GM18907 (cell line): Measurements from ENCODE around the gene IL1R1.

Experiments
- ATAC-seq: cut with Tn5 transposase; IDR thresholded peaks from one replicate; pipeline ENCODE4 v1.9.1; 2021; ENCODE audit warnings: mild to moderate bottlenecking, moderate library complexity; ENCODE audit not compliant: unreplicated experiment

Gene IL1R1

DNA sequence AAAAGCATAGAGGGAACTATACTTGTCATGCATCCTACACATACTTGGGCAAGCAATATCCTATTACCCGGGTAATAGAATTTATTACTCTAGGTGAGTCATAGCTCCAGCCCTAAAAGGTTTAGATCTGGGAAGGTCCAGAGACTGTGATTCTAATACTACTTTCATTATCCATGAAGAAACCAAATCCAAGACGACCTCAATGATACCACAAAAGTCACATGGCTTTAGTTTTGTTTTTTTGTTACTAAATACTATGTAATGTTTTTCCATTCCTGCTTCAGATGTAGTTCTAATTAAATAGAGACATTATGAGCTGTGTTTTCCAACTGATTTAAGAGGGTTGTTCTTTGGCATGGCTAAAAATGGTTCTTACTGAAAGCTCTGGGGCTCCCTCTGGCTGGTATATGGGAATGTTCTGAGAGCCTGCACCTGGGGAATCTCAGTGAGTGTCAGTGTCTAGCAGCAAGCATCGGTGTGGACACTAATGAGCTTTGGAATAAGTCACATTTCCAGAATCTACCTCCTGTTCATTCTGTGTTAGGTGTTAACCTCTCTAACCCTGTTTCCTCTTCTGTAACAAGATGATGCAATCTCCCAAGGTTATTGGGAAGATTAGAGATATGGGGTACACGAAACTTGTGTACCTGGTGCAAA is 23.8 kb downstream of the IL1R1 start:
- no peak for ATAC-seq

- no peak for ATAC-seq
Observed at GRCh38 chr2:102168026-102168771, 25.7 kb downstream of the IL1R1 start.

DNA sequence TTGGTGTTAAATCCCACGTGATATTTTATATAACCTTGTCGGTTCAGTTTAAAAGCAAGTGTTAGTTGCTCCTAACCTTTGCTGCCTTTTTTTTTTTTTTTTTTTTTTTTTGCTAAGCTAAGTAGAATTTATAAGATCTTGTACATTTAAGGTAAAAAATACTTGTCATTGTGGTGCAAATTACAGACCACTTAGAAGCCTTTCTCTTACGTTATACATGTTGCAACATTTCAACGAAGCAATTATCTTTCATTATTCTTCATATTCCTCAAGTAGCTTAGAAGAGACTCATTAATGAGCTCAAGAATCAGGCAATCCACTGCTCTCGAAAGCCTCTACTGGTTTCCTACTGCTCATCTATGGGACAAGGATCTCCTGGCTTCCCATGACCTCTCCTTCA is 29.4 kb downstream of the IL1R1 start:
- ATAC-seq = no peak

GRCh38 chr2:102172745-102173144 is 30.2 kb downstream of the IL1R1 start:
- no peak for ATAC-seq

GRCh38 chr2:102176172-102176571 is 33.6 kb downstream of the IL1R1 start:
- ATAC-seq = no peak

GRCh38 chr2:102177814-102178478 is 35.4 kb downstream of the IL1R1 start:
- ATAC-seq = no peak

- no peak for ATAC-seq
Observed at GRCh38 chr2:102179061-102179460, 36.5 kb downstream of the IL1R1 start.

DNA sequence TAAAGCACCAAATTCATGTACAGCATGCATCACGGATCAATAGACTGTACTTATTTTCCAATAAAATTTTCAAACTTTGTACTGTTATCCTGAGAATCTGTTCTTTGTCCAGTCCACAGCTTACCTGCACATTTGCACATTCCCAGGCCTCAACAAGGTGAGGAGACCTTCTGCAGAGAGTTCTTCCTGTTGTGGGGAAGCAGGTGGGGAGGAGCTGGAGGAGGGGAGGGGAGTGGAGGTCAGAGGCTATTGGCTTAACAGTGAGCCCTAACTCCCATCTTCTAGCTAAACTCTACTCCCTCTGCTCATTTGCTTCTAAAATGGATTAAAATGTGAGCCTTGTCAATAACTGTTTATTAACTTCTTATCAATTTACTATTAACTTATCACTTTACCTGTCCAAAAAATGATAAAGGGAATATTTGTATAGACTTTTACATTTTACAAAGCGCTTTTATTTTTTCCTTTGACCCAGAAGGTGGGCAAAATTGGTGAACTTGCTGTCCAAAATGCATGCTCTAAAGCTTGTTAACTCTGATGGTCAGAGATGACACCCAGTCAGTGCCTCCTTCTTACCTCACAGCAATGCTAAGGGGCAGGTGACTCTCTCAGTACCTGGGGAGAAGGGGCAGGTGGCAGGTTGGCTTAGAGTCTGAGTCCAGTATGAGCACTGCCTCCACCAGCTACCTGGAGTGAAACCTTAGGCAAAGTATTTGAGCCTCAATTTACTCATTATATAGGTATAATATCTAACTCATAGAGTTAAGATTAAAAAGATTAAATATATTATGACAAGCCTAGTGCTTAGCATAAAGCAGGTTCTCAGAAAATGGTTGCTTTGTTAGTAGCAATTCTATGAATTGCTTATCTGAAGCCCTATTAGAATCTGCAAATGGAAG is 37.5 kb downstream of the IL1R1 start:
- ATAC-seq = no peak

DNA sequence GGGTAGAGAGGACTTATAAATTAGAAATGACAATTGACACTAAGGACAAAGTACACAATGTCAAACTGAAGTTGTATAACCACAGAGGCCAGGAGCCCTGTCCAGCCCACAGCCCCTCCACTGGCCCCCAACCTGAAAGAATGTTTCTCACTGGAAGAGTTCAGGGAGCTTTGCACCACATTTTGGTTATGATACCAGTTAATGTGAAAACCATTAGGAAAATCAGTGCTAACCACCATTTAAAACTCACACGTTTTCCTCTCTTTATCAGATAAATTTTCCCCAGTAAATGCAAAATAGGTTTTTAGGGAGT is 38.1 kb downstream of the IL1R1 start:
- no peak for ATAC-seq

DNA sequence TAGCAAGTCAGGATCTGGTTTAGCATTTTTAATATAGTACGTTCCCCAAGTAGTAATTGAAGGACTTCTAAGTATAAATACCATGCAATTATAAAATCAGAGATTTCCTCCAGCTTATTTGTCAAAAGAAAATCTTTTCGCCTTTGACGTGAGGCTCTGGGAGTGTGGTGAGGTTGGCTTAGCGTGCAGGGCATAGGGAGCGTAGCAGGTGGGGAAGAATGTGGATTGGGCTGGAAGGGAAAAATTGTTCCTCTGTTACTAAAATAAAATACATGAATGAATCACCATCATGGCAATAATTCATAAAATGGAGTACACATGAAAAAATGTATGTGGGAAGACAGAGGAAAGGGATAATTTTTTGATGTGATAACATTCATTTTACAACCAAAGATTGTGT is 38.8 kb downstream of the IL1R1 start:
- ATAC-seq = no peak

GRCh38 chr2:102181919-102182635 is 39.5 kb downstream of the IL1R1 start:
- ATAC-seq = no peak

GRCh38 chr2:102184018-102184417 is 41.5 kb downstream of the IL1R1 start:
- ATAC-seq = no peak

DNA sequence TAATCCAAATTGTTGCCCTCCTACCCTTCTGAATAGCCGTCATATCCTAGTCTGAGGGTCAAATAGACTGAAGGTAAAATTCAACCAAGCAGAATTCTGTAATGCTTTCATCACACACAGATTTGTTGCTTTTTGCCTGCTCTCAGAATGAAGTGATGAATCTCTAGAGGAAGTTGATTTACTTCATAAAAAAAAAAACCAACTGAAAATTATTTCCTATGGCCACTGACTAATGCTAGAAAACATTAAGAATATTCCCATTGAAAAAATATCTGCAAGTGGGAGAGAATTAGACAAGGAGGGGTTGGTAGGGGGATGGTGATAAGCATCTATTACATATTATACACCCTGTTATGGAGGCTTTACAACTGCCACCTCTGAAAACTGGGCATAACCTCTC is 42.0 kb downstream of the IL1R1 start:
- ATAC-seq = no peak

DNA sequence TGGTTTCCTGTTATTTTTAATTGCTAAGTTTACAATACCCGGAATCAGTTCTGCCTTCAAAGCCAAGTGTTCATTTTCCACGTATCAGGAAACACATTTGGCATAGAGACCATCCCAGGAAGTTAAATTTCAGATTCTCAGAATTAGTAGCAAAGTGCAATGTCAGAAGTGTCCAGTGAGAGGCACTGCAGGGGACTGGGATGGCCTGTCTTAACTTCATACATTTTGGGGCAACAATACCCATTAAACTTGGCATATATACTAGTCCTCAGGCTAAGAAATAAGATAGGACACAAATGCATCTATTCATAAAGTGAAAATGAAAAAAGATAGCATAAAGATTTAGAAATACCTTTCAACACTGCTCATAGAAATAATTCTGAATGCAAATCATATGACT is 42.8 kb downstream of the IL1R1 start:
- no peak for ATAC-seq

DNA sequence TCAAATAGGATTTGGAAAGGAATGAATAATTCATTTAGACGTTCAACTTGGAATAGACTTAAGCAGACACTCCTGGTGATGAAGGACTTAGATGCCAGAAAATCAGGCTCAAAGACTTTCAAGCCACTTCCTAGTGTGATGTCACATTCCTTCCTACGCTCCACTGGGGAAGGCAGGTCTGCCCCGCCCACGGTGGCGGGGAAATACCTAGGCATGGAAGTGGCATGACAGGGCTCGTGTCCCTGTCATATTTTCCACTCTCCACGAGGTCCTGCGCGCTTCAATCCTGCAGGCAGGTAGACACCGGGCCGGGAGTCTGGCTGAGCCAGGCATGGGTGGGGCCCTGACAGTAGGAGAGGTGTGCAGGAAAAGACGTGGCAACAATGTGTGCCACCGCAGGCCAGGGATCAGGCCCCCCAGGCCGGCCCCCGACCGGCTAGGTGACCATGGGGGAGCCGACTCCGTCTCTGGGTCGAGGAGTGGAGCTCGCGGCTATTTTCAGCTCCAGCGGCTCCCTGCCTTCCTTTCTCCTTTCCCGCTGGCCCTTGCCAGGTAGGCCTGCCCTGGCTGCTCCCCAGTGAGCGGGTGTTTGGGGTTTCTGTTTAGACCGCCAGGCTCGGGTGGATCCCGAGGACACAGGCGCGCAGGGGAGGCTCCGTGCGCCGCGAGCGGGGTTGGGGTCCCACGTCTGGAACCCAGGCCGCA is 44.4 kb downstream of the IL1R1 start, which contains the start of gene IL1RL2:
Gene IL1RL2, plus strand, starts transcription at position 233 of the 705 bp plus-strand sequence. CDS start 845 bp downstream, outside the sequence.
- no peak for ATAC-seq

GRCh38 chr2:102187496-102188150 is 45.1 kb downstream of the IL1R1 start:
- ATAC-seq = no peak

- ATAC-seq = no peak
Observed at GRCh38 chr2:102190430-102191107, 48.0 kb downstream of the IL1R1 start.

DNA sequence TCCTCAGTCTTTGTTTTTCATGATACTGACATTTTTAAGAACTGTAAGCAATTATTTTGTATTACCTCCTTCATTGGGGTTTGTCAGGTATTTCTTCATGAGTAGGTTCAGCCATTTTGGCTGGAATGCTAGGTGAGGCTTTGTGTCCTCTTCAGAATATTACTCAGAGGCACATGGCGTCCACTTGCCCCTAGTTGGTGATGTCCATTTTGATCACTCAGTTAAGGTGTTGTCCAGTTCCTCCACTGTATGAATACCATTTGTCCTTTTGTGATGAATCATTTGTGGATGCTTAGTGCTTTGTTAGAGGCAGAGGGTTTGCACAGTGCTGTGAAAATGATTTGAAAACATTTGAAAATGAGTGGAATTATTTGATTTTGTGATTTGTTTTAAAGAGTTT is 49.0 kb downstream of the IL1R1 start:
- no peak for ATAC-seq

GRCh38 chr2:102193074-102193473 is 50.5 kb downstream of the IL1R1 start:
- no peak for ATAC-seq
